ENCODE results near the gene LEMD1.

LEMD1 gene

GRCh38 chr1:205441716-205442050, 19.8 kb upstream of the LEMD1 start:
- FAIRE-seq (no peak), DNase-seq (ENCODE audit: insufficient read length, low spot score) (no peak)
- TF ChIP-seq CTCF (IDR thresholded peaks at IDR 0.05; ENCODE audit: insufficient read depth, missing control alignments), result no peak

GRCh38 chr1:205441318-205441633, 19.4 kb upstream of the LEMD1 start:
- TF ChIP-seq CTCF (IDR thresholded peaks at IDR 0.05; ENCODE audit: insufficient read depth, missing control alignments), result no peak
- FAIRE-seq (no peak), DNase-seq (ENCODE audit: insufficient read length, low spot score) (no peak)

- FAIRE-seq (no peak), DNase-seq (ENCODE audit: insufficient read length, low spot score) (no peak)
- TF ChIP-seq CTCF (IDR thresholded peaks at IDR 0.05; ENCODE audit: insufficient read depth, missing control alignments), result no peak
Observed at GRCh38 chr1:205440476-205441317, 18.8 kb upstream of the LEMD1 start.

GRCh38 chr1:205440121-205440475, 18.2 kb upstream of the LEMD1 start:
- FAIRE-seq (no peak), DNase-seq (ENCODE audit: insufficient read length, low spot score) (no peak)
- no peak for TF ChIP-seq CTCF (IDR thresholded peaks at IDR 0.05; ENCODE audit: insufficient read depth, missing control alignments)

- no peak for FAIRE-seq
- no peak for DNase-seq (ENCODE audit: insufficient read length, low spot score)
- TF ChIP-seq CTCF (IDR thresholded peaks at IDR 0.05; ENCODE audit: insufficient read depth, missing control alignments), result peak; percentile 47
Observed at GRCh38 chr1:205438213-205439158, 16.6 kb upstream of the LEMD1 start.

- FAIRE-seq (no peak), DNase-seq (ENCODE audit: insufficient read length, low spot score) (no peak)
- no peak for TF ChIP-seq CTCF (IDR thresholded peaks at IDR 0.05; ENCODE audit: insufficient read depth, missing control alignments)
Observed at GRCh38 chr1:205437570-205437969, 15.7 kb upstream of the LEMD1 start.

Measured in D721Med (cell line).